Adrenal gland (tissue), 5 donors: ENCODE data around the gene VDAC1.

Experiments used
- CTCF ChIP-seq, 6 experiments: fragments of 450-650 bp in 4 of 6; fragments of 200-600 bp in 2 of 6; sonication (generic) in 1 of 6; IDR thresholded peaks; 1 replicate in 5 of 6; 2 replicates in 1 of 6; pipeline versions ENCODE4 v1.5.1 to v1.8.0; 2016 to 2021; ENCODE audit warnings: antibody characterized with exemption in 6 of 6, mild to moderate bottlenecking in 2 of 6, moderate library complexity in 1 of 6
- POLR2A ChIP-seq, 2 donors: fragments of 450-650 bp; IDR thresholded peaks; one replicate each; pipeline ENCODE4 v1.6.1; 2017; ENCODE audit warnings: antibody characterized with exemption in 2 of 2, mild to moderate bottlenecking in 2 of 2, moderate library complexity in 1 of 2
- donor health status: DM: no; HTN: no; CAD: no.

- TF ChIP-seq CTCF (IDR thresholded peaks at IDR 0.05) (no peak), POLR2A (IDR thresholded peaks at IDR 0.05) (no peak)
Measured at GRCh38 chr5:133995341-133995740, 9.4 kb downstream of the VDAC1 start.
